ENCODE results near the gene GEN1. TPM values are rescaled to one million over a fixed set of nuclear protein-coding genes. Genes with fewer than 3 reads are reported as not detected.

Gene GEN1
- total RNA-seq, result 1 to 10 TPM; 2.3 to 8.8 (median 6.7) TPM

- peak; percentile 70 for DNase-seq (ENCODE audit: low spot score)
- no peak for TF ChIP-seq CTCF (IDR thresholded peaks at IDR 0.05)
- peak; percentile 97 for ATAC-seq (ENCODE audit: low FRiP score)
Measured at GRCh38 chr2:17753803-17754663, at the start of gene GEN1, which contains the start of gene SMC6. TSS of gene GEN1 (plus strand) at chr2:17754138. CDS start at chr2:17759944, 5,806 bp downstream. TSS of gene SMC6 (minus strand) at chr2:17753810. CDS start at chr2:17745946, 7,864 bp downstream.

GRCh38 chr2:17706845-17707244, 47.1 kb upstream of the GEN1 start:
- TF ChIP-seq CTCF (IDR thresholded peaks at IDR 0.05), result no peak
- no peak for DNase-seq (ENCODE audit: low spot score)
- no peak for ATAC-seq (ENCODE audit: low FRiP score)

- no peak for TF ChIP-seq CTCF (IDR thresholded peaks at IDR 0.05)
- ATAC-seq (ENCODE audit: low FRiP score), result no peak
- DNase-seq (ENCODE audit: low spot score), result no peak
Measured at GRCh38 chr2:17708501-17708900, 45.4 kb upstream of the GEN1 start.

- DNase-seq (ENCODE audit: low spot score) (no peak), ATAC-seq (ENCODE audit: low FRiP score) (no peak)
- no peak for TF ChIP-seq CTCF (IDR thresholded peaks at IDR 0.05)
Measured at GRCh38 chr2:17709897-17710296, 44.0 kb upstream of the GEN1 start.

GRCh38 chr2:17710547-17711248, 43.2 kb upstream of the GEN1 start:
- no peak for TF ChIP-seq CTCF (IDR thresholded peaks at IDR 0.05)
- ATAC-seq (ENCODE audit: low FRiP score), result no peak
- no peak for DNase-seq (ENCODE audit: low spot score)

- no peak for ATAC-seq (ENCODE audit: low FRiP score)
- DNase-seq (ENCODE audit: low spot score), result no peak
- no peak for TF ChIP-seq CTCF (IDR thresholded peaks at IDR 0.05)
Measured at GRCh38 chr2:17713291-17713690, 40.6 kb upstream of the GEN1 start.

All from omental fat pad (tissue), 4 donors.